Stimulated activated CD4-positive, alpha-beta T cell treated with anti-CD3 and anti-CD28 coated beads, Interleukin-4, amount 100 ng/mL, for 4 hours (primary cell): Measurements from ENCODE around the gene LPIN2.
A peak's percentile ranks its signal among the peaks of the same experiment; 100 is the strongest.
"Not testable (repeated sequence)": the region's sequence is repeated elsewhere in the genome, so short reads cannot be mapped to it uniquely, and the experiment has no call there.

Experiments
- DNase-seq, 2 experiments: peaks; one replicate each; pipeline ENCODE4 v3.0.0-alpha.2; 2020

Gene LPIN2

GRCh38 chr18:3044931-3045698 lies 32.2 kb upstream of the LPIN2 start:
- no peak for DNase-seq

- DNase-seq, result no peak
These were observed 29.4 kb upstream of the LPIN2 start for GRCh38 chr18:3042379-3042778.

- DNase-seq, result no peak
These were observed 28.9 kb upstream of the LPIN2 start for GRCh38 chr18:3041843-3042242.

- no peak for DNase-seq
These were observed 27.9 kb upstream of the LPIN2 start for GRCh38 chr18:3040881-3041280.

GRCh38 chr18:3040173-3040572 lies 27.2 kb upstream of the LPIN2 start:
- no peak for DNase-seq

GRCh38 chr18:3037423-3037915 lies 24.5 kb upstream of the LPIN2 start:
- DNase-seq, result no peak

- no peak for DNase-seq
These were observed 23.2 kb upstream of the LPIN2 start for GRCh38 chr18:3036108-3036507.

- no peak for DNase-seq
These were observed 22.7 kb upstream of the LPIN2 start for GRCh38 chr18:3035635-3036034.

GRCh38 chr18:3032721-3033120 lies 19.8 kb upstream of the LPIN2 start:
- no peak for DNase-seq

GRCh38 chr18:3029215-3029952 lies 16.4 kb upstream of the LPIN2 start:
- no peak for DNase-seq

GRCh38 chr18:3028115-3028514 lies 15.2 kb upstream of the LPIN2 start:
- not testable (repeated sequence) for DNase-seq

GRCh38 chr18:3027370-3027891 lies 14.5 kb upstream of the LPIN2 start:
- DNase-seq, result no peak

GRCh38 chr18:3025544-3025943 lies 12.6 kb upstream of the LPIN2 start:
- DNase-seq, result no peak

GRCh38 chr18:3023603-3024002 lies 10.7 kb upstream of the LPIN2 start:
- DNase-seq, result not testable (repeated sequence)

GRCh38 chr18:3016585-3017297 lies 3.8 kb upstream of the LPIN2 start:
- no peak for DNase-seq

GRCh38 chr18:3015851-3016250 lies 2.9 kb upstream of the LPIN2 start:
- no peak for DNase-seq

GRCh38 chr18:3015204-3015592 lies 2.3 kb upstream of the LPIN2 start:
- DNase-seq, result no peak

- DNase-seq, result no peak
These were observed 1.7 kb upstream of the LPIN2 start for GRCh38 chr18:3014503-3015203.

- DNase-seq, result peak; percentile 51 to 59
These were observed 564 bp downstream of the LPIN2 start for GRCh38 chr18:3012136-3013023.

GRCh38 chr18:3010086-3010485 lies 2.9 kb downstream of the LPIN2 start:
- DNase-seq, result no peak

GRCh38 chr18:3008541-3008940 lies 4.4 kb downstream of the LPIN2 start:
- no peak for DNase-seq

- no peak for DNase-seq
These were observed 5.5 kb downstream of the LPIN2 start for GRCh38 chr18:3007491-3007890.
